Measurements from ENCODE around the gene RABL3.
"Not testable (repeated sequence)": the region's sequence is repeated elsewhere in the genome, so short reads cannot be mapped to it uniquely, and the experiment has no call there.

The RABL3 gene

DNA sequence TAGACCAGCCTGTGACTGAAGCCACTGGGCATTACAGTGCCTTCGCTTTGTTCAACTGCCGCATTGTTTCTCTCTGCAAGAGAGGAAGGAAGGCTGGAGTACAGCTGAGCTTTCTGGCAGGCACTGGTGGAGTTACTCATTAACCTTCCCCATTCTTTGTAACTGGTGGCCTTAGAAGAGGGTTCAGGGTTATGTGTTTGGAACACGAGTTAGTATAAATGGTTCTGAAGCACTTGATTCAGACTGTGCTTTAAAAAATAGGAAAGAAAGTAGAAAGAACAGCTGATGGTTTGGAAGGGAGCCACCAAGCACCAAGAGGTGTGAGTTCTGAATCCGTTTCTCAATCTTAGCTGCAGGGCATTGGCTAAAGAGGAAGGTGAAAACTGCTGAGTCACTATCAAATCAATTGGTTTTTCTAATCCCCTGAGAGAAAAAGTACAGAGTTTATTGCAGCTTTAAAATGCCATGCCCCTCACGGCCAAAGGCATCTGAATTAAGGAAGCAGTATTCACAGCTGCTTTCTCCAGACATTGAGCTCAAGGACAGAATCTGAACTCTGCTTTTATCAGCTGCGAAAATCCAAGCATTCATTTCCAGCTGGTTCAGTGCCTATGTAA is 63.9 kb downstream of the RABL3 start:
- Histone ChIP-seq H3K4me3 (ENCODE audit: low read depth in 1 of 2, low read length in 2 of 2) (peak overlapping the region; percentile 53), H3K9ac (ENCODE audit: low read depth in 1 of 2, low read length in 2 of 2) (peak overlapping the region in 1 of 2 donors; percentile 1)

DNA sequence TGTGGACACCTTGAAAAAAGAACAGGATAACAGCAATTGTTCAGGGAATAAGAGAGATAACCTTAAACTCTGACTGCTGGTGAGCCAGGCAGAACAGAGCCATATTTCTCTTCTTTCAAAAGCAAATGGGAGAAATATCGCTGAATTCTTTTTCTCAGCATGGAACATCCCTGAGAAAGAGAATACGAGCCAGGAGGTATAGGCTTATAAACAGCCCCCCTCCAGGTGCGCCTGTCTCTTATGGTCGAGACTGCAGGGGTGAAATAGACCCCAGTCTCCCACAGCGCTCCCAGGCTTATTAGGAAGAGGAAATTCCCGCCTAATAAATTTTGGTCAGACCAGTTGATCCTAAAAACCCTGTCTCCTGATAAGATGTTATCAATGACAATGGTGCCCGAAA is 65.1 kb downstream of the RABL3 start:
- H3K27me3 ChIP-seq (ENCODE audit: control insufficient read depth in 1 of 2, insufficient read depth in 2 of 2, low read length in 2 of 2); H3K36me3 ChIP-seq (ENCODE audit: control insufficient read depth in 1 of 2, insufficient read depth in 2 of 2, low read length in 2 of 2); H3K4me3 ChIP-seq (ENCODE audit: low read depth in 1 of 2, low read length in 2 of 2); H3K27ac ChIP-seq (ENCODE audit: low read depth, low read length); H3K9ac ChIP-seq (ENCODE audit: low read depth in 1 of 2, low read length in 2 of 2); H3K9me3 ChIP-seq (ENCODE audit: control insufficient read depth in 1 of 2, low read length in 2 of 2): not testable (repeated sequence)
- peaks cover 20 to 35% of the 10 kb centered on the region in 2 donors for H3K4me1 ChIP-seq (ENCODE audit: control insufficient read depth in 1 of 2, insufficient read depth in 2 of 2, low read length in 2 of 2)

More for the DNA sequence above, 63.9 kb downstream of the RABL3 start:
- peaks cover 20 to 48% of the 10 kb centered on the region in 2 donors for H3K4me1 ChIP-seq (ENCODE audit: control insufficient read depth in 1 of 2, insufficient read depth in 2 of 2, low read length in 2 of 2)
- H3K36me3 ChIP-seq (ENCODE audit: control insufficient read depth in 1 of 2, insufficient read depth in 2 of 2, low read length in 2 of 2): peaks cover 3 to 7% of the 10 kb centered on the region in 2 donors
- peak overlapping the region; percentile 34 for H3K27ac ChIP-seq (ENCODE audit: low read depth, low read length)
- H3K9me3 ChIP-seq (ENCODE audit: control insufficient read depth in 1 of 2, low read length in 2 of 2): no peaks in the 10 kb centered on the region
- H3K27me3 ChIP-seq (ENCODE audit: control insufficient read depth in 1 of 2, insufficient read depth in 2 of 2, low read length in 2 of 2): no peaks in the 10 kb centered on the region

DNA sequence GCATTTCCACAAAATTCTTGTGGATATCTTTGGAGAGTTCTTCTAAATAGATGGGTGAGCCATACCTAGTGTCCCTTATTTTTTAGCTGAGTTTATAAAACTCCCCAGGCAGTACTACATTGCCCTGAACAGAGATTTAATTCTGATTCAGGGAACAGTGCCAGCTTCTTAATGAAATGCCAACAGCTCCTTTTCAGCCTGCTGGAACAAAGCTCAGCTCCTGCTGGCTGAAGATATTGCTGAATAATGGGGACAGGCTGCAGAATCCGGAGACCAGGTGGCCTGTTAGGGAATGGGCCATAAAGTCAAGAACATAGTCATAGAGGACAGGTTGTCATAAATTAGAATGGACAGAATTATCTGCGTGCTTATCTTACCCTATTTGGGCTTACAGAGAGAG is 69.2 kb downstream of the RABL3 start:
- Histone ChIP-seq H3K4me1 (ENCODE audit: control insufficient read depth in 1 of 2, insufficient read depth in 2 of 2, low read length in 2 of 2) (peaks cover 4 to 5% of the 10 kb centered on the region in 2 donors), H3K27me3 (ENCODE audit: control insufficient read depth in 1 of 2, insufficient read depth in 2 of 2, low read length in 2 of 2) (no peaks in the 10 kb centered on the region), H3K27ac (ENCODE audit: low read depth, low read length) (no peak overlapping the region), H3K36me3 (ENCODE audit: control insufficient read depth in 1 of 2, insufficient read depth in 2 of 2, low read length in 2 of 2) (peaks cover 3 to 11% of the 10 kb centered on the region in 2 donors), H3K4me3 (ENCODE audit: low read depth in 1 of 2, low read length in 2 of 2) (no peak overlapping the region), H3K9me3 (ENCODE audit: control insufficient read depth in 1 of 2, low read length in 2 of 2) (no peaks in the 10 kb centered on the region), H3K9ac (ENCODE audit: low read depth in 1 of 2, low read length in 2 of 2) (no peak overlapping the region)

DNA sequence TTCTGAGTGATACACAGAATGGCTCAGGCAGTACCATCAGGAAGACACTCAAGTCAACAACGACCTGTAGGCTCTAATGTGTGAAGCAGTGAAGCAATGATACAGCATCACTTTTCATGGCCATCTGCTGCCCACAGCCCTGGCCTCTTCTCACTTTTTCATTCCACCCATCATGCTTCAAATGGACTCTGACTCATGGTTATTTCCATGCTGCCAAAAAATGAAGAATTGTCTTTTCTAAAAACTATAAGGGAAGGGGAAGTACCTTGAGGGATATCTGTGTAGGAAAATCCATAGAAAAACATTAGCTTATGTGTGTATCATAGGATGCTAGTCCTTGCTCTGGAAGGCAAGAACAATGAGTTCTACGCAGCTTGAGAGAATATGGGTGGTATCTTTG is 71.7 kb downstream of the RABL3 start:
- no peaks in the 10 kb centered on the region for H3K9me3 ChIP-seq (ENCODE audit: control insufficient read depth in 1 of 2, low read length in 2 of 2)
- no peak overlapping the region for H3K4me3 ChIP-seq (ENCODE audit: low read depth in 1 of 2, low read length in 2 of 2)
- H3K36me3 ChIP-seq (ENCODE audit: control insufficient read depth in 1 of 2, insufficient read depth in 2 of 2, low read length in 2 of 2): peaks cover 3 to 11% of the 10 kb centered on the region in 2 donors
- H3K27ac ChIP-seq (ENCODE audit: low read depth, low read length): no peak overlapping the region
- no peak overlapping the region for H3K9ac ChIP-seq (ENCODE audit: low read depth in 1 of 2, low read length in 2 of 2)
- no peaks in the 10 kb centered on the region for H3K4me1 ChIP-seq (ENCODE audit: control insufficient read depth in 1 of 2, insufficient read depth in 2 of 2, low read length in 2 of 2)
- no peaks in the 10 kb centered on the region for H3K27me3 ChIP-seq (ENCODE audit: control insufficient read depth in 1 of 2, insufficient read depth in 2 of 2, low read length in 2 of 2)

- Histone ChIP-seq H3K4me1 (ENCODE audit: control insufficient read depth in 1 of 2, insufficient read depth in 2 of 2, low read length in 2 of 2) (no peaks in the 10 kb centered on the region), H3K9me3 (ENCODE audit: control insufficient read depth in 1 of 2, low read length in 2 of 2) (no peaks in the 10 kb centered on the region), H3K27ac (ENCODE audit: low read depth, low read length) (no peak overlapping the region), H3K27me3 (ENCODE audit: control insufficient read depth in 1 of 2, insufficient read depth in 2 of 2, low read length in 2 of 2) (no peaks in the 10 kb centered on the region), H3K4me3 (ENCODE audit: low read depth in 1 of 2, low read length in 2 of 2) (no peak overlapping the region), H3K36me3 (ENCODE audit: control insufficient read depth in 1 of 2, insufficient read depth in 2 of 2, low read length in 2 of 2) (no peaks in the 10 kb centered on the region), H3K9ac (ENCODE audit: low read depth in 1 of 2, low read length in 2 of 2) (no peak overlapping the region)
Measured at GRCh38 chr3:120664926-120665325, 77.4 kb downstream of the RABL3 start.

GRCh38 chr3:120661945-120662344 is 80.4 kb downstream of the RABL3 start:
- H3K4me1 ChIP-seq (ENCODE audit: control insufficient read depth in 1 of 2, insufficient read depth in 2 of 2, low read length in 2 of 2): no peaks in the 10 kb centered on the region
- no peaks in the 10 kb centered on the region for H3K27me3 ChIP-seq (ENCODE audit: control insufficient read depth in 1 of 2, insufficient read depth in 2 of 2, low read length in 2 of 2)
- H3K9ac ChIP-seq (ENCODE audit: low read depth in 1 of 2, low read length in 2 of 2): no peak overlapping the region
- no peak overlapping the region for H3K27ac ChIP-seq (ENCODE audit: low read depth, low read length)
- H3K9me3 ChIP-seq (ENCODE audit: control insufficient read depth in 1 of 2, low read length in 2 of 2): no peaks in the 10 kb centered on the region
- H3K36me3 ChIP-seq (ENCODE audit: control insufficient read depth in 1 of 2, insufficient read depth in 2 of 2, low read length in 2 of 2): no peaks in the 10 kb centered on the region
- H3K4me3 ChIP-seq (ENCODE audit: low read depth in 1 of 2, low read length in 2 of 2): no peak overlapping the region

GRCh38 chr3:120661106-120661905 is 81.0 kb downstream of the RABL3 start:
- no peaks in the 10 kb centered on the region for H3K27me3 ChIP-seq (ENCODE audit: control insufficient read depth in 1 of 2, insufficient read depth in 2 of 2, low read length in 2 of 2)
- H3K9me3 ChIP-seq (ENCODE audit: control insufficient read depth in 1 of 2, low read length in 2 of 2): no peaks in the 10 kb centered on the region
- no peak overlapping the region for H3K9ac ChIP-seq (ENCODE audit: low read depth in 1 of 2, low read length in 2 of 2)
- no peaks in the 10 kb centered on the region for H3K36me3 ChIP-seq (ENCODE audit: control insufficient read depth in 1 of 2, insufficient read depth in 2 of 2, low read length in 2 of 2)
- H3K4me1 ChIP-seq (ENCODE audit: control insufficient read depth in 1 of 2, insufficient read depth in 2 of 2, low read length in 2 of 2): no peaks in the 10 kb centered on the region
- H3K4me3 ChIP-seq (ENCODE audit: low read depth in 1 of 2, low read length in 2 of 2): no peak overlapping the region
- no peak overlapping the region for H3K27ac ChIP-seq (ENCODE audit: low read depth, low read length)

DNA sequence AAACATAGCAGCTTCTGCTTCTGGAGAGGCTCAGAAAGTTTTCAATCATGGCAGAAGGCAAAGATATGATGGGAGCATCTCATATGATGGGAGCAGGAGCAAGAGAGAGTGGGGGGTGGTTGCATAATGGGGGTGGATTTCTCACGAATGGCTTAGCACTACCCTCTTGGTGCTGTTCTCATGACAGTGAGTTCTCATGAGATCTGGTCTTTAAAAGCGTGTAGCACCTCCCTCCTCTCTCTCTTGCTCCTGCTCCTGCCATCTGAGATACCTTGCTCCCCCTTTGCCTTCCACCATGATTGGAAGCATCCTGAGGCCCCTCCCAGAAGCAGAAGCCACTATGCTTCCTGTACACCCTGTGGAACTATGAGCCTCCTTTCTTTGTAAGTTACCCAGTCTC is 82.5 kb downstream of the RABL3 start:
- Histone ChIP-seq H3K9ac (ENCODE audit: low read depth in 1 of 2, low read length in 2 of 2) (no peak overlapping the region), H3K27me3 (ENCODE audit: control insufficient read depth in 1 of 2, insufficient read depth in 2 of 2, low read length in 2 of 2) (no peaks in the 10 kb centered on the region)

DNA sequence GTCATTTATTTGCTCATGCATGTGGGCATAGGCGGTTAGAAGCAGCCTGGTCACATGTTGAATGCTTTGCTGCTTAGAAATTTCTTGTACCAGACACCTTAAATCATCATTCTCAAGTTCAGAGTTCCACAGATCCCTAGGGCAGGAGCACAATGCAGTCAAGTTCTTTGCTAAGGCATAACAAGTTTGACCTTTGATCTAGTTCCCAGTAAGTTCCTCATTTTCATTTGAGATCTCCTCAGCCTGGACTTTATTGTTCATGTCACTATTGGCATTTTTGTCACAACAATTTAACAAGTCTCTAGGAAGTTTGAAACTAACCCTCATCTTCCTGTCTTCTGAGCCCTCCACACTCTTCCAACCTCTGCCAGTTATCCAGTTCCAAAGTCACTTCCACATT is 83.0 kb downstream of the RABL3 start:
- H3K36me3 ChIP-seq (ENCODE audit: control insufficient read depth in 1 of 2, insufficient read depth in 2 of 2, low read length in 2 of 2): no peaks in the 10 kb centered on the region
- no peak overlapping the region for H3K9ac ChIP-seq (ENCODE audit: low read depth in 1 of 2, low read length in 2 of 2)

More for the DNA sequence above, 82.5 kb downstream of the RABL3 start:
- Histone ChIP-seq H3K4me3 (ENCODE audit: low read depth in 1 of 2, low read length in 2 of 2) (no peak overlapping the region), H3K27ac (ENCODE audit: low read depth, low read length) (no peak overlapping the region), H3K9me3 (ENCODE audit: control insufficient read depth in 1 of 2, low read length in 2 of 2) (no peaks in the 10 kb centered on the region), H3K36me3 (ENCODE audit: control insufficient read depth in 1 of 2, insufficient read depth in 2 of 2, low read length in 2 of 2) (no peaks in the 10 kb centered on the region), H3K4me1 (ENCODE audit: control insufficient read depth in 1 of 2, insufficient read depth in 2 of 2, low read length in 2 of 2) (no peaks in the 10 kb centered on the region)

DNA sequence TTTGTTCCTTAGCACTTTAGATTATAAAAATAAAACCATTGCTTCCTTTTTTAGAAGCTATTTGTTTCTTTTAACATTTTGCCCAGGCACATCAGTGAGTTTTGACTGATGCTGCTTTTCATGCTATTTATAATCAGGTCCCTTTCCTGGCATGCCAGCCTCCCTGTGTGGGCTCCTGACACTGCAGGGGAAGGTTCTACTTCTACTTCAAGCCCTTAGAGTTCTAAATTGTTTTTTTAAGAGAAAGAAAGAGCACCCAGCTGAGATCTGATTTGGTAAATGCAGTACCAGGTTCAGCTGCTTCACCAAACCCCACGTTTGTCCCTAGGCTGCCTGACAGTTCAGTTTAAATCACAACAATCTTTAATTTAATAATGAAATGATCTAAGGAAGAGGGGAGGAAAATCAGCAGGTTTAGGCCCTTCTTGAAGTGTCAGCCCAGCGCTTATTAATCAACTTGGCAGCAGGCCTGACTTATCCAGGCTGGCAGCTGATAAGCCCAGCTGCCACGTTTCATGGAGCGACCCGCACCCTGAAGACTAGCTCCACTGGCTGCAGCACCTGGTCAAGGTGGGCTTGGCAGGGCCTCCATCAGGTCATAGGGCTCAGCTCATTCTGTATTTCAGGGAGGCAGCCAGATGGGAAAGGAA is 89.3 kb downstream of the RABL3 start:
- Histone ChIP-seq H3K9me3 (ENCODE audit: control insufficient read depth in 1 of 2, low read length in 2 of 2) (no peaks in the 10 kb centered on the region), H3K4me1 (ENCODE audit: control insufficient read depth in 1 of 2, insufficient read depth in 2 of 2, low read length in 2 of 2) (peaks cover 5 to 6% of the 10 kb centered on the region in 2 donors), H3K36me3 (ENCODE audit: control insufficient read depth in 1 of 2, insufficient read depth in 2 of 2, low read length in 2 of 2) (peaks cover 3 to 8% of the 10 kb centered on the region in 2 donors), H3K9ac (ENCODE audit: low read depth in 1 of 2, low read length in 2 of 2) (no peak overlapping the region), H3K4me3 (ENCODE audit: low read depth in 1 of 2, low read length in 2 of 2) (no peak overlapping the region), H3K27ac (ENCODE audit: low read depth, low read length) (no peak overlapping the region), H3K27me3 (ENCODE audit: control insufficient read depth in 1 of 2, insufficient read depth in 2 of 2, low read length in 2 of 2) (no peaks in the 10 kb centered on the region)

More for the DNA sequence above, 83.0 kb downstream of the RABL3 start:
- Histone ChIP-seq H3K9me3 (ENCODE audit: control insufficient read depth in 1 of 2, low read length in 2 of 2) (no peaks in the 10 kb centered on the region), H3K27ac (ENCODE audit: low read depth, low read length) (no peak overlapping the region), H3K4me3 (ENCODE audit: low read depth in 1 of 2, low read length in 2 of 2) (no peak overlapping the region), H3K4me1 (ENCODE audit: control insufficient read depth in 1 of 2, insufficient read depth in 2 of 2, low read length in 2 of 2) (no peaks in the 10 kb centered on the region), H3K27me3 (ENCODE audit: control insufficient read depth in 1 of 2, insufficient read depth in 2 of 2, low read length in 2 of 2) (no peaks in the 10 kb centered on the region)
